Measurements from ENCODE around the gene TTC5.
"Not testable (repeated sequence)": the region's sequence is repeated elsewhere in the genome, so short reads cannot be mapped to it uniquely, and the experiment has no call there.

Gene TTC5

GRCh38 chr14:20305265-20306078, at the start of gene TTC5:
TTC5 (minus strand) TSS chr14:20305951; CDS start chr14:20305937, 14 bp downstream.
- DNase-seq (ENCODE audit: low read depth), result peak; percentile 79

GRCh38 chr14:20350860-20351259, 45.1 kb upstream of the TTC5 start:
- no peak for DNase-seq (ENCODE audit: low read depth)

- DNase-seq (ENCODE audit: low read depth), result no peak
Measured at GRCh38 chr14:20350282-20350681, 44.5 kb upstream of the TTC5 start.

GRCh38 chr14:20347747-20348146, 42.0 kb upstream of the TTC5 start:
- no peak for DNase-seq (ENCODE audit: low read depth)

GRCh38 chr14:20346713-20347112, 41.0 kb upstream of the TTC5 start:
- DNase-seq (ENCODE audit: low read depth), result no peak

- DNase-seq (ENCODE audit: low read depth), result no peak
Measured at GRCh38 chr14:20345366-20345765, 39.6 kb upstream of the TTC5 start.

GRCh38 chr14:20343862-20344220, 38.1 kb upstream of the TTC5 start:
- no peak for DNase-seq (ENCODE audit: low read depth)

GRCh38 chr14:20343092-20343861, 37.5 kb upstream of the TTC5 start, which contains the start of gene PARP2:
PARP2 (plus strand) TSS chr14:20343635; CDS start chr14:20343642, 7 bp downstream.
- peak; percentile 83 for DNase-seq (ENCODE audit: low read depth)

GRCh38 chr14:20341646-20342045, 35.9 kb upstream of the TTC5 start:
- no peak for DNase-seq (ENCODE audit: low read depth)

GRCh38 chr14:20341032-20341431, 35.3 kb upstream of the TTC5 start:
- DNase-seq (ENCODE audit: low read depth), result not testable (repeated sequence)

GRCh38 chr14:20334017-20334416, 28.3 kb upstream of the TTC5 start:
- DNase-seq (ENCODE audit: low read depth), result no peak

GRCh38 chr14:20333494-20333841, 27.7 kb upstream of the TTC5 start:
- no peak for DNase-seq (ENCODE audit: low read depth)

GRCh38 chr14:20332788-20333493, 27.2 kb upstream of the TTC5 start, which contains the start of gene CCNB1IP1:
CCNB1IP1 (minus strand) TSS chr14:20333279; CDS start chr14:20316523, 16,756 bp downstream.
- DNase-seq (ENCODE audit: low read depth), result no peak

GRCh38 chr14:20332431-20332787, 26.7 kb upstream of the TTC5 start:
- DNase-seq (ENCODE audit: low read depth), result no peak

GRCh38 chr14:20331053-20331613, 25.4 kb upstream of the TTC5 start:
- no peak for DNase-seq (ENCODE audit: low read depth)

- no peak for DNase-seq (ENCODE audit: low read depth)
Measured at GRCh38 chr14:20329355-20329754, 23.6 kb upstream of the TTC5 start.

GRCh38 chr14:20328705-20329104, 23.0 kb upstream of the TTC5 start:
- DNase-seq (ENCODE audit: low read depth), result no peak

- no peak for DNase-seq (ENCODE audit: low read depth)
Measured at GRCh38 chr14:20327005-20327869, 21.5 kb upstream of the TTC5 start.

- DNase-seq (ENCODE audit: low read depth), result no peak
Measured at GRCh38 chr14:20317720-20318119, 12.0 kb upstream of the TTC5 start.

GRCh38 chr14:20314026-20314425, 8.3 kb upstream of the TTC5 start:
- no peak for DNase-seq (ENCODE audit: low read depth)

- no peak for DNase-seq (ENCODE audit: low read depth)
Measured at GRCh38 chr14:20306079-20306423, 300 bp upstream of the TTC5 start.

All from stimulated activated CD8-positive, alpha-beta memory T cell treated with anti-CD3 and anti-CD28 coated beads, Interleukin-12 subunit alpha, Interleukin-12 subunit beta, amount 100 ng/mL, for 4 hours (primary cell).